ENCODE data around the gene ZFP92.

The ZFP92 gene

GRCh38 chrX:153408221-153408721 is 3.0 kb upstream of the ZFP92 start:
- no peak for DNase-seq (ENCODE audit: low read depth)

- DNase-seq (ENCODE audit: low read depth), result no peak
These were observed 2.4 kb upstream of the ZFP92 start for GRCh38 chrX:153408871-153409351.

GRCh38 chrX:153409414-153410101 is 1.7 kb upstream of the ZFP92 start:
- DNase-seq (ENCODE audit: low read depth), result no peak

- no peak for DNase-seq (ENCODE audit: low read depth)
These were observed 899 bp upstream of the ZFP92 start for GRCh38 chrX:153410373-153410772.

GRCh38 chrX:153410888-153411254 is 401 bp upstream of the ZFP92 start:
- no peak for DNase-seq (ENCODE audit: low read depth)

- DNase-seq (ENCODE audit: low read depth), result no peak
These were observed 809 bp downstream of the ZFP92 start for GRCh38 chrX:153411988-153412574.

- DNase-seq (ENCODE audit: low read depth), result no peak
These were observed 1.8 kb downstream of the ZFP92 start for GRCh38 chrX:153412746-153413720.

GRCh38 chrX:153413731-153414130 is 2.5 kb downstream of the ZFP92 start:
- DNase-seq (ENCODE audit: low read depth), result no peak

GRCh38 chrX:153414856-153415510 is 3.7 kb downstream of the ZFP92 start:
- peak; percentile 74 for DNase-seq (ENCODE audit: low read depth)

- DNase-seq (ENCODE audit: low read depth), result no peak
These were observed 5.6 kb downstream of the ZFP92 start for GRCh38 chrX:153416781-153417450.

- no peak for DNase-seq (ENCODE audit: low read depth)
These were observed 6.4 kb downstream of the ZFP92 start for GRCh38 chrX:153417637-153418036.

GRCh38 chrX:153420851-153421599 is 9.8 kb downstream of the ZFP92 start:
- DNase-seq (ENCODE audit: low read depth), result no peak

- DNase-seq (ENCODE audit: low read depth), result no peak
These were observed 10.6 kb downstream of the ZFP92 start for GRCh38 chrX:153421856-153422255.

GRCh38 chrX:153423652-153424051 is 12.4 kb downstream of the ZFP92 start:
- DNase-seq (ENCODE audit: low read depth), result peak; percentile 1

- DNase-seq (ENCODE audit: low read depth), result no peak
These were observed 14.9 kb downstream of the ZFP92 start for GRCh38 chrX:153426204-153426603.

GRCh38 chrX:153430796-153431195 is 19.5 kb downstream of the ZFP92 start:
- no peak for DNase-seq (ENCODE audit: low read depth)

- DNase-seq (ENCODE audit: low read depth), result no peak
These were observed 21.9 kb downstream of the ZFP92 start for GRCh38 chrX:153433161-153433680.

- no peak for DNase-seq (ENCODE audit: low read depth)
These were observed 22.6 kb downstream of the ZFP92 start for GRCh38 chrX:153433781-153434285.

GRCh38 chrX:153434801-153435200 is 23.5 kb downstream of the ZFP92 start:
- no peak for DNase-seq (ENCODE audit: low read depth)

GRCh38 chrX:153435845-153436244 is 24.6 kb downstream of the ZFP92 start:
- DNase-seq (ENCODE audit: low read depth), result no peak
